Mucosa of stomach (tissue), 1 donor: Measurements from ENCODE around the gene LRRC3C.
A peak's percentile ranks its signal among the peaks of the same experiment; 100 is the strongest.
"Not testable (repeated sequence)": the region's sequence is repeated elsewhere in the genome, so short reads cannot be mapped to it uniquely, and the experiment has no call there.

ENCODE experiments used
- H3K27me3 ChIP-seq: one replicate; pipeline ENCODE4 v1.7.0; 2013; ENCODE audit warnings: mild to moderate bottlenecking, low read length; ENCODE audit not compliant: control insufficient read depth, insufficient read depth
- H3K36me3 ChIP-seq: one replicate; pipeline ENCODE4 v1.7.0; 2013; ENCODE audit warnings: low read length; ENCODE audit not compliant: control insufficient read depth, insufficient read depth
- H3K4me1 ChIP-seq: one replicate; pipeline ENCODE4 v1.7.0; 2013; ENCODE audit warnings: mild to moderate bottlenecking, low read length; ENCODE audit not compliant: control insufficient read depth, insufficient read depth
- H3K4me3 ChIP-seq: one replicate; pipeline ENCODE4 v1.7.0; 2013; ENCODE audit warnings: low read length
- H3K9ac ChIP-seq: one replicate; pipeline ENCODE4 v1.7.0; 2013; ENCODE audit warnings: mild to moderate bottlenecking, low read length, moderate library complexity
- H3K9me3 ChIP-seq: one replicate; pipeline ENCODE4 v1.7.0; 2013; ENCODE audit warnings: mild to moderate bottlenecking, low read length, moderate library complexity; ENCODE audit not compliant: control insufficient read depth
- donor health status: Pancreatic carcinoma.

Gene LRRC3C

DNA sequence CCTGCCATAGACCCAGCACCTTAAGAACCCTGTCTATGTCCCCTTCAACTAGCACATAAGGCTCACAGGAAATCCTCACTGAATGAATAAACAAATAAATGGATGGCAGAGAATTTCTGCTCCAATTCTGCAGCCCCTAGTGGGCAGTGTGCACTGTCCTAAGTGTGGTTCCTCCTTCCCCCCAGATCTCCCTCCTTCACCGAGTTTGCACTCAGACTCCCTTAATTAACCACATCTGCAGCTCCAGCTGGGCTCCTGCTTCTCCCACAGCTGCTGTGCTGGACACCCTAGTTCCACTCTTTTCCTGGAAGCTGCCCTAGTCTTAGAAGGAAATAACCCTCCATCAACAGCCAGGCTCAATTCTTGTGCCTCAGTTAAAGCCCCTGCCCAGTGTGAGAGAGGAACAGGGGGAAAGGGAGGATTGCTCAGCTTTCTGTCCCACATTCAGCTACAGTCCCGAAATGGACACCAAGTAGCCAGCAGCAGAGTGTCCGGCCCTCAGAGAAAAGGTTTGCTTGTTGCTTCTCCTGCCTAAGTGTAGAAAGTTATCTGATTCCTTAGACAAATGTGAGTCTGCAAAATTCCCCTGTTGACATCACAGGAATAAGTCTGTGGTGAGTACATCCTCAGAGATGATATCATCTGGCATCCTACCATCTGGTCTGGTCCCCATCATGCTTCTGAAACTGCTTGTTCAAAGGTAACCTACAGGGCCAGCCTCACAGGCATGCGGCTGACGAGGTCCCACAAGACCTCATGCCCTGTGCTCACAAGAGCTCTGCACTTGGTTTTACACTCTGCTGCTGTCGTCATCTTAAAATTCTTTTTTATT is 12.3 kb downstream of the LRRC3C start:
- no peak overlapping the region for H3K9ac ChIP-seq
- H3K36me3 ChIP-seq = no peaks in the 10 kb centered on the region
- H3K9me3 ChIP-seq = no peaks in the 10 kb centered on the region
- H3K4me1 ChIP-seq = no peaks in the 10 kb centered on the region
- H3K27me3 ChIP-seq = no peaks in the 10 kb centered on the region
- no peak overlapping the region for H3K4me3 ChIP-seq

DNA sequence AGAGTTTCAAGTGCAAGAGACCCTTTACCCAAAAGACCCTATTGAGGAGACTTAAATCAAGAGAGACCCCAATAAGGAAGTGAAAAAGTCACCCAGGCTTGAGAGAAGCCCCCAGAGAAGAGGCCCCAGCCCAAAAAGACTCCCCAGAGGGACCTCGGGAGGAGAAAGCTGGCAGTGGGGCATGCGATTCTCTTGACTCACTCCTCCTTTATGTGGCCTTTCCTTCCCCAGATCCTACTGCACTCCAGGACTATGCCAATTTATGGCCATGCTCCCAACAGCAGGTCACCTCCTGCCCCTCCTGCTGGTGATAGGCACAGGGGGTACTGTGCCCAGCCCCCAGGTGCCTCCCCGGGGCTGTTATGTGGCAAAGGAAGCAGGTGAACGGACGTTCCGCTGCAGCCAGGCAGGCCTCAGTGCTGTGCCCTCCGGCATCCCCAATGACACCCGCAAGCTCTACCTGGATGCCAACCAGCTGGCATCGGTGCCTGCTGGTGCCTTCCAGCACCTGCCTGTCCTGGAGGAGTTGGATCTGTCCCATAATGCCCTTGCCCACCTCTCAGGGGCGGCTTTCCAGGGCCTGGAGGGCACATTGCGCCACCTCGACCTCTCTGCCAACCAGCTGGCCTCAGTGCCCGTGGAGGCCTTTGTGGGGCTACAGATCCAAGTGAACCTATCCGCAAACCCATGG is 16.3 kb downstream of the LRRC3C start:
- H3K9ac ChIP-seq = no peak overlapping the region
- H3K9me3 ChIP-seq = no peaks in the 10 kb centered on the region
- no peak overlapping the region for H3K4me3 ChIP-seq
- H3K27me3 ChIP-seq = no peaks in the 10 kb centered on the region
- no peaks in the 10 kb centered on the region for H3K36me3 ChIP-seq
- peaks cover 1% of the 10 kb centered on the region for H3K4me1 ChIP-seq

DNA sequence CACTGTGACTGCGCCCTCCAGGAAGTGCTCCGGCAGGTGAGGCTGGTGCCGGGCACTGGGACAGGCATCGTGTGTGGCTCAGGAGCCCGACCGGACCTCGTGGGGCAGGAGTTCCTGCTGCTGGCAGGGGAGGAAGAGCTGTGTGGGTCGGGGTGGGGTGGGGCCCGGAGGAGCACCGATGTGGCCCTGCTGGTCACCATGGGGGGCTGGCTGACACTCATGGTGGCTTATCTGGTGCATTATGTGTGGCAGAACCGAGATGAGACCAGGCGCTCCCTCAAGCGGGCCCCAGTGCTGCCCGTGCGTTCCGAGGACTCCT is 16.8 kb downstream of the LRRC3C start:
- no peaks in the 10 kb centered on the region for H3K27me3 ChIP-seq
- H3K9ac ChIP-seq = no peak overlapping the region
- H3K36me3 ChIP-seq = no peaks in the 10 kb centered on the region
- no peaks in the 10 kb centered on the region for H3K9me3 ChIP-seq
- H3K4me3 ChIP-seq = no peak overlapping the region
- H3K4me1 ChIP-seq = peaks cover 4% of the 10 kb centered on the region

DNA sequence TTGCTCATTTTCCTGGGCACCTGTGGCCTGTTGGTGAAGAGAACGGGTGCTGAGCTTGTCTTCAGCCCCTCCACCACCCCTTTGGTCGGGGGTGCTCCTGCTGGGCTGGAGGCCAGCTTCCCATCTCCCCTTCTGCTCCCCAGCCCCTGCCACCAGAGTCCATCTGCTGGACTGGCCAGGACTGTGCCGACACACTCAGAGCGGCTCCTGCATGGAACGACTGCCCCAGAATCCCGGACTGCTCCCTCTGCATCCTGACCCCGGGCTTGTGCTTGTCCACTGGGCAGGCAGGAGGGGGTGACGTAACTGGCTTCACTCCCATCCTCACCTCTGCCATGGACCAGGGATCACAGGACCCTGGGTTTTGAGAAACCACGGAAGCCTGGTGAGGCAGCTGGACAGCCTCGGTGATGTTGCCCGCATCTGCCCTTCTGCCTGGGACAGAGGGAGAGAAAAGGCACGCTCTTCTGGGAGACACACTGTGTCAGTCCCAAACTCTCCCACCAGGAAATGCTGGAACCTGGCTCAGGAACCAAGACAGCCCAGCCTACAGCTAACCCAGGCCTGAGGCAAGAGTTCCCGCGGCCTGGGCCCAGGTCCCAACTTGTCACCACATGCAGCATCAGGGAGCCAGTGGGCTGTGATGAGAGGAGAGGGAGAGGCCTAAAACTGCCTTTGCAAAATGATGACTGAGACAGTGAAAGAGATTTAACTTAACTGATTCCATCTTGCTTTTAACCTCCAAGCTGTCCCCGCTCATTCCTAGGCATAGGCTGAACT is 19.2 kb downstream of the LRRC3C start:
- H3K27me3 ChIP-seq = no peaks in the 10 kb centered on the region
- H3K4me1 ChIP-seq = peaks cover 4% of the 10 kb centered on the region
- no peak overlapping the region for H3K9ac ChIP-seq
- H3K36me3 ChIP-seq = no peaks in the 10 kb centered on the region
- H3K9me3 ChIP-seq = no peaks in the 10 kb centered on the region
- no peak overlapping the region for H3K4me3 ChIP-seq

DNA sequence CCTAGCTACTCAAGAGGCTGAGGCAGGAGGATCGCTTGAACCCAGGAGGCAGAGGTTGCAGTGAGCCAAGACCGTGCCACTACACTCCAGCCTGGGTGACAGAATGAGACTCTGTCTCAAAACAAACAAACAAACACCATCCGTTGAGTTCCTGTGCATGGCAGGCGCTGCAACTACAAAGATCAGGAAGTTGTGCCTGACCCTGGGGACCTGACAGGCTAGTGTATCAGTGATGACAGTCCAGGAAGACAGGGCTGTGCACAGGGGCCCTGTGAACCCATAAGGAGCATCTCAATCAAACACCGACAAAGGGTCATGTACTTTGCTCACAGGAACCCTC is 20.9 kb downstream of the LRRC3C start:
- H3K9ac ChIP-seq, H3K27me3 ChIP-seq, H3K36me3 ChIP-seq, H3K4me3 ChIP-seq, H3K9me3 ChIP-seq: not testable (repeated sequence)
- peaks cover 16% of the 10 kb centered on the region for H3K4me1 ChIP-seq

DNA sequence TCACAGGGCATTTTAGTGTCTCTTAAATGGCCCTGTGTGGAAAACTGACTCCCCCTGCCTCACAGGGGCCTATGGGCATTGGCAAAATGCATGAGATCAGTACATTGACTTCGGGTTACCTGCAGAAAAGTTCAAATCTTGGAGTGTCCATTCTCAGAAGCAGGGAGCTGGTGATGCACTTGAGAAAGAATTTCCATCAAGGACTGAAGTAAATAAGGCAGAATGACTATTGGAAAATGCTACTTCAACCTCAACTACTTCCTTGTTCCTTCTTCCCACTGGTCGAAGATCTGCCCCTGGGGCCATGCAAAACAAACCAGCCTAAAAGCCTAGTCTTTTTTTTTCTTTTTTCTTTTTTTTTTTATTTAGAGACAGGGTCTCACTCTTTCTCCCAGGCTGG is 21.5 kb downstream of the LRRC3C start:
- no peaks in the 10 kb centered on the region for H3K36me3 ChIP-seq
- no peak overlapping the region for H3K9ac ChIP-seq
- no peaks in the 10 kb centered on the region for H3K27me3 ChIP-seq
- H3K4me3 ChIP-seq = no peak overlapping the region
- peaks cover 20% of the 10 kb centered on the region for H3K4me1 ChIP-seq
- no peaks in the 10 kb centered on the region for H3K9me3 ChIP-seq

DNA sequence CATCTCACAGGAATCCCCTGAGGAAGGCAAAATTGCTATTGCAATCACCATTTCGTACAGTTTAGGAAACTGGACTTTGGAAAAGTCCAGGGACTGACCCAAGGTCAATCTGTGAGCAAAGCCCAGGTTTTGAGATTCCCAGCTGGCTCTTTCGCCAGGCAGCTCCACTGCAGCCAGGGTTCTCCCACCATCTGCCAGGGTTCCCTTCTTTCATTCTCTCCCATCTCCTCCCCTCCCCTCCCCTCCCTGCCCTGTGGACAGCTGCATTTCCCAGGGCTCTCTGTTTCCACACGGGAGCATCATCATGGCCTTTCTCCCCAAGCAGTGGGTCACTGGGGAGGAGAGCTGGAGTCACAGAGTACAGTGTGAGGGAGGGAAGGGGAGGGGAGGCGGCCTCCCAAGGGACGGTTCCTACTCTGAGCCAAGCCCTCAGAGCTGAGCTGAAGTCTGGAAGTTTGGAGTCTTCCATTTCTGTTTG is 23.4 kb downstream of the LRRC3C start:
- no peak overlapping the region for H3K9ac ChIP-seq
- no peaks in the 10 kb centered on the region for H3K36me3 ChIP-seq
- H3K4me1 ChIP-seq = peaks cover 20% of the 10 kb centered on the region
- H3K4me3 ChIP-seq = no peak overlapping the region
- H3K9me3 ChIP-seq = no peaks in the 10 kb centered on the region
- no peaks in the 10 kb centered on the region for H3K27me3 ChIP-seq

DNA sequence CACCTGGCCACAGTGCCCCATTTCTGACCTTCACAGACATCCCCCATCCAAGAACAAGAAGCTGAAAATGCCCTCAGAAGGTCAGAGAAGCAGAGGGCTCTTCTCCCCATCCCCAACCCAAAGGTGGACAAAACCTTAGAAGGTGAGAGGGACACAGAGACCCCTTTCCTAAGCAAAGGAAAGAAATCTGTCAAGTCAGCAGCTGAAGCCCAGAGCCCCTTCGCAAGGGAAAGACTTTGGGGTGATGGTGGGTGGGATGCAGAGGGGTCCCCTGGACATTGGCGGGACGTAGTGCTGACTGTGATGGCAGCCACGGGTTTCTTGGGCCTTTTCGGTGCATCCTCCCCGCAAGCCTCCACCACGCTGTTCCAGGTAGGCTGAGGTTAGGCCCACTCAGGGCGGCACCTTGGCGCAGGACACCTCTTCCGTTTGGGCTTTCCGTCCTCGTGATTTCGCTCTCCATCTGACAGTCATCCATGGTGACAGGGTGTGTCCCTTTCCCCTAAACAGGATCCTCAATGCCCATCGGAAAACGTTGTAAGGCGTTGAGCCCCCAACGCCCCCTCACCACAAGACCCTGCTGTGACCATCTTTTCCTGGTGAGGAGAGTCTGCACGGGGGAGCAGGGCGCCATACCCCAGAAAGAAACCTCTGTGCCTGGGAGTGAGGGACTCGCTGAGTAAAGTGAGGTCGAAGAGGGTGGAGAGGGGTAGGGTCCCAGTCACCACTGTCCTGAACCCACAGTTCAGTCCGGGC is 24.6 kb downstream of the LRRC3C start:
- H3K9ac ChIP-seq = peak overlapping the region; percentile 68
- no peaks in the 10 kb centered on the region for H3K36me3 ChIP-seq
- peak overlapping the region; percentile 46 for H3K4me3 ChIP-seq

DNA sequence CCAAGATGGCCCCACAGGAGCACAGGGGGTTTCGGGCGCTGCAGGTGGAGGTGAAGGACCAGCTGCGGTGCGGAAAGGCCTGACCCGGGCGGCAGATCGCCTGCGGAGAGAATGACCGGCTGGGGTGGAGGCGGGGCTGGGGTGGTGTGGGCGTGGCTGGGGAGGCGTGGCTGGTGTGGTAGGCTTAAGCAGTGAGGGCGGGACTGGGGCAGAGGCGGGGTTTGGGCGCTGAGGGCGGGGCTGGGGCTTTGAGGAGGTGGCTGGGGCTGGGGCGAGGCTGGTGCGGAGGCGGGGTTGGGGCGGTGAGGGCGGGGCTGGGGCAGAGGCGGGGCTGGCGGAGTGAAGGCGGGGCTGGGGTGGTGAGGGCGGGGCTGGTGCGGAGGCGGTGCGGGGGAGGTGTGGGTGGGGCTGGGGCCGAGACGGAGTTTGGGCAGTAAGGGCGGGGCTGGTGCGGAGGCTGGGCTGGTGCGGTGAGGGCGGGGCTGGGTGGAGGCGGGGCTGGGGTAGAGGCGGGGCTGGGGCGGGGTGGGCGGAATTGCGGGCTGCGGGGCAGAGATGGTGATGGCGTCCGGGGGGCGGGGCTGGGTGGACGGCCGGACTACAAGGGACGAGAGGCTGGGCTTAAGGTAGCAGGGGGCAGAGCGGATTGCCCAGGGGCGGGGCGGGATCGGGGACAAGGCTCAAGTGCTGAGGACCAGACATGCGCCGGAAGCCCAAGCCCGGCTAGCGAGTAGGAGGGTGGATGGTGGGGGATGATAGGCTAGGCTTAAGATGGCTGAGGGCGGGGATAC is 25.3 kb downstream of the LRRC3C start:
- H3K4me3 ChIP-seq = peak overlapping the region; percentile 46
- peaks cover 20% of the 10 kb centered on the region for H3K4me1 ChIP-seq
- no peaks in the 10 kb centered on the region for H3K27me3 ChIP-seq
- no peaks in the 10 kb centered on the region for H3K9me3 ChIP-seq
- peak overlapping the region; percentile 68 for H3K9ac ChIP-seq
- H3K36me3 ChIP-seq = no peaks in the 10 kb centered on the region

More for the DNA sequence above, 24.6 kb downstream of the LRRC3C start:
- peaks cover 20% of the 10 kb centered on the region for H3K4me1 ChIP-seq
- H3K9me3 ChIP-seq = no peaks in the 10 kb centered on the region
- H3K27me3 ChIP-seq = no peaks in the 10 kb centered on the region

DNA sequence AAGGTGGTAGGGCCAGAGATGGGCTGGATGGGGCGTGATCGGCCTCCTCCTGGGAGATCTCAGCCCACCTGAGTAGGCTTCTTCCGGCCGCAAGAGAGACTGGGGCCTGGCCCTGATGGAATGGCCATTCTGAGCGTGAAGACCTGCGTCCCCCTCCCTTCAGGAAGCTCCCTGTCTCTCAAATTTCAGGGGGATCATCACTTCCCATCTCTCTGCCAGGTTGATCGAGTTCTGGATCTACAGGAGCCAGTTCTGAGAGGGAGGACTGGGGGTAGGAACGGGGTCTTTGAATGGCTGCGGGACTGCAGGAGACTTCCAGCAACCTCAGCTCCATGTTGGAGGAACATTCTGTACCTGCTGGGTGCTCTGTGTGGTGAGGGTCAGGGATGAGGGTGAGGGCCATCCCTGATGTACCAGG is 25.9 kb downstream of the LRRC3C start:
- Histone ChIP-seq H3K4me3 (no peak overlapping the region), H3K36me3 (no peaks in the 10 kb centered on the region), H3K27me3 (no peaks in the 10 kb centered on the region), H3K9me3 (no peaks in the 10 kb centered on the region), H3K9ac (peak overlapping the region; percentile 51), H3K4me1 (peaks cover 20% of the 10 kb centered on the region)

DNA sequence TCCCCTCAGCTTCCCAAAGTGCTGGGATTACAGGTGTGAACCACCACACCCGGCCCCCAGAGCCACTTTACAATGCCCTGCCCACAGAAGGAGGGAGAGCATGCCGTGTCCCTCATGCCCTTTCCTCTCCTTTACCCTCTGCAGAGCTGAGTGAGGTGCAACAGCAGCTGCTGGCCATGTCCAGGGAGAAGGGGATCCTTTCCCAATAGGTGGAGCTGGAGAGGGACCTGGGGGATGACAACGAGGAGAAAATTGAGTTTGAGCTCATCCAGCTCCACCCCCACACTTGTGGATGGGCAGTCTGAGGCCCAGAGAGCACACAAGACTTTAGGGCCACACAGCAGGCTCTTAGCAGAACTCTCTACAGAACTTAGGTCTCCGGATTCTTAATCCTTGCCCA is 27.3 kb downstream of the LRRC3C start:
- no peak overlapping the region for H3K9ac ChIP-seq
- no peaks in the 10 kb centered on the region for H3K9me3 ChIP-seq
- no peak overlapping the region for H3K4me3 ChIP-seq
- no peaks in the 10 kb centered on the region for H3K36me3 ChIP-seq
- H3K27me3 ChIP-seq = no peaks in the 10 kb centered on the region
- peaks cover 21% of the 10 kb centered on the region for H3K4me1 ChIP-seq
